ENCODE data around the gene RTKN. TPM values are rescaled to one million over a fixed set of nuclear protein-coding genes. Genes with fewer than 3 reads are reported as not detected.

RTKN gene
- total and polyA plus RNA-seq, 2 of the 13 experiments (the other 11 are each of a cell fraction or from before 2014, with no cell fraction given): 159 to 166 TPM

DNA sequence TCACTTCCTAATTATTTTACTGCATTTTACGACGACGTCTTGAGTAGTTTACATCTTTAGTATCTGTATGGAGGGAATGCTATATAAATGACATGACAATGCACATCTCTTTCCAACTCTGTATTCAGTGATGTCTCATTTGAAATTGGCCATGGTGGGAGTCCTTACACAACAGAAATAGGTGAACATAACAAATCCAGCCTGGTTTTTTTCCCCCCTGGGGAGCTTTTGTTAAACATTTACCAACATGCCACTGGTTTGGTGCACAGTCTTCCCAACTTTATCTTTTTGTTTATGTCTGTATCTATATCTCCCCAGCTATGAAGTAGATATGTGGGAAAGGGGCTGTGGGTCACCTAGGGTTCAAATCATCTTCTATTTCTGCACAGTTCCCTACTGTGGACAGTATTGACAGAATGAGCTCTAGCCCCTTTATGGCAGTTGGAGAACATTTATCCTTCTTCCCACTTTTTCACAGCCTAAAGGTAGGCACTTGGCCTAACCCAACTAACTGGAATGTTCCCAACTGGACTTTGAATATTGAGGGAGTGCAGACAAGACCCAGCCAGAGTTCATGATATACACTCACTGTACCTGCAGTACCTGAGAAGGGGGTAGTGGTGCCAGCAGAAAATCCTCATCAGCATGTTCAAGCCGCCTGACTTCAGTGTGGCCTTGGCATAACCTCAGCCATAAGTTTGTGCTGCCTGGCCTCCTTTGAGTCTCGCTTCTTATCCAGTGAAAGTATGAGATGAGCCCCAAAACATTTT, 5.7 kb upstream of the RTKN start (continued):
- TF ChIP-seq, protein P1, sequence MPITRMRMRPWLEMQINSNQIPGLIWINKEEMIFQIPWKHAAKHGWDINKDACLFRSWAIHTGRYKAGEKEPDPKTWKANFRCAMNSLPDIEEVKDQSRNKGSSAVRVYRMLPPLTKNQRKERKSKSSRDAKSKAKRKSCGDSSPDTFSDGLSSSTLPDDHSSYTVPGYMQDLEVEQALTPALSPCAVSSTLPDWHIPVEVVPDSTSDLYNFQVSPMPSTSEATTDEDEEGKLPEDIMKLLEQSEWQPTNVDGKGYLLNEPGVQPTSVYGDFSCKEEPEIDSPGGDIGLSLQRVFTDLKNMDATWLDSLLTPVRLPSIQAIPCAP (CRISPR knock-in tag; IDR thresholded peaks at IDR 0.05; ENCODE audit: low read depth): no peak
- TF ChIP-seq XBP1 (CRISPR knock-in tag; IDR thresholded peaks at IDR 0.05) (no peak), ERF (CRISPR knock-in tag; IDR thresholded peaks at IDR 0.05) (peak; percentile 45; the same call in 1 of the 2 replicates), HNF4A (CRISPR knock-in tag; IDR thresholded peaks at IDR 0.05) (peak; percentile 92), RFXANK (CRISPR knock-in tag; IDR thresholded peaks at IDR 0.05) (no peak), ZNF12 (CRISPR knock-in tag; IDR thresholded peaks at IDR 0.05) (no peak; the same call in 1 of the 2 replicates), CBX1 (IDR thresholded peaks at IDR 0.05; ENCODE audit: low read depth) (no peak), ZNF879 (CRISPR knock-in tag; IDR thresholded peaks at IDR 0.05) (no peak), FOXC1 (CRISPR knock-in tag; IDR thresholded peaks at IDR 0.05; ENCODE audit: borderline replicate concordance) (peak; percentile 68; the same call in 1 of the 2 replicates), ZBTB38 (CRISPR knock-in tag; IDR thresholded peaks at IDR 0.05) (no peak), ZNF296 (CRISPR knock-in tag; conservative IDR thresholded peaks at IDR 0.05) (no peak), ZNF816 (CRISPR knock-in tag; IDR thresholded peaks at IDR 0.05; ENCODE audit: borderline replicate concordance) (no peak), KDM6A (CRISPR knock-in tag; IDR thresholded peaks at IDR 0.05; ENCODE audit: low read depth) (peak; percentile 75), MED1 (CRISPR knock-in tag; IDR thresholded peaks at IDR 0.05) (peak; percentile 50; the same call in 1 of the 2 replicates), CEBPB (IDR thresholded peaks at IDR 0.05; ENCODE audit: borderline replicate concordance, low read depth, low read length) (no peak), RFXAP (CRISPR knock-in tag; IDR thresholded peaks at IDR 0.05; ENCODE audit: borderline replicate concordance) (no peak), RAD51 (IDR thresholded peaks at IDR 0.05; ENCODE audit: borderline replicate concordance) (no peak), RXRA (CRISPR knock-in tag; IDR thresholded peaks at IDR 0.05) (no peak), ZNF431 (CRISPR knock-in tag; IDR thresholded peaks at IDR 0.05; ENCODE audit: borderline replicate concordance, low read depth) (no peak), TEAD2 (CRISPR knock-in tag; IDR thresholded peaks at IDR 0.05) (no peak), KDM2A (CRISPR knock-in tag; IDR thresholded peaks at IDR 0.05; ENCODE audit: borderline replicate concordance, low read depth) (no peak), POLR2AphosphoS5 (IDR thresholded peaks at IDR 0.05; ENCODE audit: low read depth, low read length) (no peak), HOXA7 (CRISPR knock-in tag; IDR thresholded peaks at IDR 0.05) (no peak), KLF9 (CRISPR knock-in tag; IDR thresholded peaks at IDR 0.05; ENCODE audit: low read depth) (no peak), ONECUT2 (CRISPR knock-in tag; IDR thresholded peaks at IDR 0.05) (no peak), ZNF577 (CRISPR knock-in tag; IDR thresholded peaks at IDR 0.05; ENCODE audit: borderline replicate concordance, low read depth) (no peak)
- TF ChIP-seq, protein P2, sequence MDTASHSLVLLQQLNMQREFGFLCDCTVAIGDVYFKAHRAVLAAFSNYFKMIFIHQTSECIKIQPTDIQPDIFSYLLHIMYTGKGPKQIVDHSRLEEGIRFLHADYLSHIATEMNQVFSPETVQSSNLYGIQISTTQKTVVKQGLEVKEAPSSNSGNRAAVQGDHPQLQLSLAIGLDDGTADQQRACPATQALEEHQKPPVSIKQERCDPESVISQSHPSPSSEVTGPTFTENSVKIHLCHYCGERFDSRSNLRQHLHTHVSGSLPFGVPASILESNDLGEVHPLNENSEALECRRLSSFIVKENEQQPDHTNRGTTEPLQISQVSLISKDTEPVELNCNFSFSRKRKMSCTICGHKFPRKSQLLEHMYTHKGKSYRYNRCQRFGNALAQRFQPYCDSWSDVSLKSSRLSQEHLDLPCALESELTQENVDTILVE (CRISPR knock-in tag; IDR thresholded peaks at IDR 0.05): peak; percentile 68; the same call in 1 of the 2 replicates
- TF ChIP-seq, protein P3, sequence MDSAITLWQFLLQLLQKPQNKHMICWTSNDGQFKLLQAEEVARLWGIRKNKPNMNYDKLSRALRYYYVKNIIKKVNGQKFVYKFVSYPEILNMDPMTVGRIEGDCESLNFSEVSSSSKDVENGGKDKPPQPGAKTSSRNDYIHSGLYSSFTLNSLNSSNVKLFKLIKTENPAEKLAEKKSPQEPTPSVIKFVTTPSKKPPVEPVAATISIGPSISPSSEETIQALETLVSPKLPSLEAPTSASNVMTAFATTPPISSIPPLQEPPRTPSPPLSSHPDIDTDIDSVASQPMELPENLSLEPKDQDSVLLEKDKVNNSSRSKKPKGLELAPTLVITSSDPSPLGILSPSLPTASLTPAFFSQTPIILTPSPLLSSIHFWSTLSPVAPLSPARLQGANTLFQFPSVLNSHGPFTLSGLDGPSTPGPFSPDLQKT (CRISPR knock-in tag; IDR thresholded peaks at IDR 0.05; ENCODE audit: borderline replicate concordance): no peak
- TF ChIP-seq, protein P4, sequence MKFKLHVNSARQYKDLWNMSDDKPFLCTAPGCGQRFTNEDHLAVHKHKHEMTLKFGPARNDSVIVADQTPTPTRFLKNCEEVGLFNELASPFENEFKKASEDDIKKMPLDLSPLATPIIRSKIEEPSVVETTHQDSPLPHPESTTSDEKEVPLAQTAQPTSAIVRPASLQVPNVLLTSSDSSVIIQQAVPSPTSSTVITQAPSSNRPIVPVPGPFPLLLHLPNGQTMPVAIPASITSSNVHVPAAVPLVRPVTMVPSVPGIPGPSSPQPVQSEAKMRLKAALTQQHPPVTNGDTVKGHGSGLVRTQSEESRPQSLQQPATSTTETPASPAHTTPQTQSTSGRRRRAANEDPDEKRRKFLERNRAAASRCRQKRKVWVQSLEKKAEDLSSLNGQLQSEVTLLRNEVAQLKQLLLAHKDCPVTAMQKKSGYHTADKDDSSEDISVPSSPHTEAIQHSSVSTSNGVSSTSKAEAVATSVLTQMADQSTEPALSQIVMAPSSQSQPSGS (CRISPR knock-in tag; IDR thresholded peaks at IDR 0.05): 0 out of 2 replicates have a peak, but pooled peaks have one; percentile 61
